ENCODE results near the gene GSDMA. TPM values are rescaled to one million over a fixed set of nuclear protein-coding genes. Genes with fewer than 3 reads are reported as not detected.

The GSDMA gene
- total and polyA plus RNA-seq, 9 of the 15 experiments (the other 6 are each of a cell fraction or from before 2014, with no cell fraction given): 0.04 to 0.13 (median 0.07) TPM; not detected in 2

DNA sequence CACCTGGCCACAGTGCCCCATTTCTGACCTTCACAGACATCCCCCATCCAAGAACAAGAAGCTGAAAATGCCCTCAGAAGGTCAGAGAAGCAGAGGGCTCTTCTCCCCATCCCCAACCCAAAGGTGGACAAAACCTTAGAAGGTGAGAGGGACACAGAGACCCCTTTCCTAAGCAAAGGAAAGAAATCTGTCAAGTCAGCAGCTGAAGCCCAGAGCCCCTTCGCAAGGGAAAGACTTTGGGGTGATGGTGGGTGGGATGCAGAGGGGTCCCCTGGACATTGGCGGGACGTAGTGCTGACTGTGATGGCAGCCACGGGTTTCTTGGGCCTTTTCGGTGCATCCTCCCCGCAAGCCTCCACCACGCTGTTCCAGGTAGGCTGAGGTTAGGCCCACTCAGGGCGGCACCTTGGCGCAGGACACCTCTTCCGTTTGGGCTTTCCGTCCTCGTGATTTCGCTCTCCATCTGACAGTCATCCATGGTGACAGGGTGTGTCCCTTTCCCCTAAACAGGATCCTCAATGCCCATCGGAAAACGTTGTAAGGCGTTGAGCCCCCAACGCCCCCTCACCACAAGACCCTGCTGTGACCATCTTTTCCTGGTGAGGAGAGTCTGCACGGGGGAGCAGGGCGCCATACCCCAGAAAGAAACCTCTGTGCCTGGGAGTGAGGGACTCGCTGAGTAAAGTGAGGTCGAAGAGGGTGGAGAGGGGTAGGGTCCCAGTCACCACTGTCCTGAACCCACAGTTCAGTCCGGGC lies 10.7 kb upstream of the GSDMA start (continued):
- TF ChIP-seq CEBPG (CRISPR knock-in tag; IDR thresholded peaks at IDR 0.05) (0 out of 2 replicates have a peak, but pooled peaks have one; percentile 35), CEBPG (tag; conservative IDR thresholded peaks at IDR 0.05 in 1 of 2, IDR thresholded peaks at IDR 0.05 in 1 of 2) (no peak), ZNF165 (CRISPR knock-in tag; IDR thresholded peaks at IDR 0.05; ENCODE audit: borderline replicate concordance) (no peak)

DNA sequence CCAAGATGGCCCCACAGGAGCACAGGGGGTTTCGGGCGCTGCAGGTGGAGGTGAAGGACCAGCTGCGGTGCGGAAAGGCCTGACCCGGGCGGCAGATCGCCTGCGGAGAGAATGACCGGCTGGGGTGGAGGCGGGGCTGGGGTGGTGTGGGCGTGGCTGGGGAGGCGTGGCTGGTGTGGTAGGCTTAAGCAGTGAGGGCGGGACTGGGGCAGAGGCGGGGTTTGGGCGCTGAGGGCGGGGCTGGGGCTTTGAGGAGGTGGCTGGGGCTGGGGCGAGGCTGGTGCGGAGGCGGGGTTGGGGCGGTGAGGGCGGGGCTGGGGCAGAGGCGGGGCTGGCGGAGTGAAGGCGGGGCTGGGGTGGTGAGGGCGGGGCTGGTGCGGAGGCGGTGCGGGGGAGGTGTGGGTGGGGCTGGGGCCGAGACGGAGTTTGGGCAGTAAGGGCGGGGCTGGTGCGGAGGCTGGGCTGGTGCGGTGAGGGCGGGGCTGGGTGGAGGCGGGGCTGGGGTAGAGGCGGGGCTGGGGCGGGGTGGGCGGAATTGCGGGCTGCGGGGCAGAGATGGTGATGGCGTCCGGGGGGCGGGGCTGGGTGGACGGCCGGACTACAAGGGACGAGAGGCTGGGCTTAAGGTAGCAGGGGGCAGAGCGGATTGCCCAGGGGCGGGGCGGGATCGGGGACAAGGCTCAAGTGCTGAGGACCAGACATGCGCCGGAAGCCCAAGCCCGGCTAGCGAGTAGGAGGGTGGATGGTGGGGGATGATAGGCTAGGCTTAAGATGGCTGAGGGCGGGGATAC lies 9.9 kb upstream of the GSDMA start:
- Histone ChIP-seq H3K4me3 (peak overlapping the region; percentile 41), H3K9me1 (ENCODE audit: control insufficient read depth, insufficient read depth, low read length) (no peaks in the 10 kb centered on the region), H3K27ac (ENCODE audit: extremely low read depth, low read depth, low read length) (peak overlapping the region; percentile 51; the same call in 1 of the 3 replicates), H3K4me2 (ENCODE audit: insufficient read depth, low read length) (peak overlapping the region; percentile 92), H3K27me3 (ENCODE audit: control insufficient read depth in 2 of 2, insufficient read depth in 2 of 2, low read length in 2 of 2) (no peaks in the 10 kb centered on the region), H2AFZ (ENCODE audit: low read depth, low read length) (peak overlapping the region; percentile 100), H3K36me3 (ENCODE audit: control insufficient read depth, insufficient read depth, low read length) (no peaks in the 10 kb centered on the region), H3K79me2 (ENCODE audit: control insufficient read depth, insufficient read depth, low read length) (no peaks in the 10 kb centered on the region), H4K20me1 (replicated peaks; ENCODE audit: control insufficient read depth, insufficient read depth, low read length) (no peaks in the 10 kb centered on the region), H3K4me1 (replicated peaks in 1 of 2; ENCODE audit: control insufficient read depth in 2 of 2, insufficient read depth in 2 of 2, low read length in 2 of 2) (peaks cover 13 to 18% of the 10 kb centered on the region in 2 experiments; a peak in 4 of 5 replicates), H3K9ac (ENCODE audit: insufficient read depth in 1 of 2, low read depth in 2 of 2, low read length in 2 of 2) (peak overlapping the region; percentile 51 to 92; a peak in 3 of 4 replicates), H3K9me3 (replicated peaks; ENCODE audit: control insufficient read depth, insufficient read depth, low read depth, low read length) (no peaks in the 10 kb centered on the region)
- DNase-seq (ENCODE audit: extremely low read depth in 1 of 4, low spot score in 3 of 4): peak; percentile 97 to 99 (median 98)
- intact Hi-C loops (cut with micrococcal nuclease) (loop anchor here (2.0 kb wide), 1 partner anchor 26 kb away; the partner anchor contains the start of genes LRRC3C and ORMDL3), in situ Hi-C loops (cut with MboI) (no loop called here)
- BruUV-seq (replicated peaks): no TSS peak
- POLR2A ChIA-PET: interaction anchor here (0.6 to 1.0 kb wide), 2 partner anchors 35 to 53 kb away, joined by 3 read pairs; no protein-coding TSS in a partner anchor
- WGBS (ENCODE audit: insufficient coverage, low coverage, missing lambda C conversion rate): 1% methylated on average over 15 of the region's 55 CpGs
- CTCF ChIA-PET (ENCODE audit: low intra/inter-chr PET ratio): no interaction called here
- FAIRE-seq: peak; percentile 91
- peak; percentile 97 for ATAC-seq
- TF ChIP-seq NRF1 (conservative IDR thresholded peaks at IDR 0.05 in 1 of 2, IDR thresholded peaks at IDR 0.05 in 1 of 2) (peak; percentile 85 to 87), CREM (IDR thresholded peaks at IDR 0.05; ENCODE audit: low read depth) (peak; percentile 44; the same call in 1 of the 2 replicates), POLR2A (conservative IDR thresholded peaks at IDR 0.05) (no peak; the same call in none of the 2 replicates), CREB1 (IDR thresholded peaks at IDR 0.05) (peak; percentile 10; the same call in 1 of the 2 replicates), CREB1 (CRISPR knock-in tag; IDR thresholded peaks at IDR 0.05) (no peak), NEUROD1 (IDR thresholded peaks at IDR 0.05; ENCODE audit: borderline replicate concordance, low read depth, low read length, partially characterized antibody) (no peak), SIN3A (IDR thresholded peaks at IDR 0.05; ENCODE audit: borderline replicate concordance in 2 of 2, control insufficient read depth in 1 of 2, low read depth in 2 of 2, low read length in 2 of 2) (0 out of 4 replicates have a peak, but pooled peaks of 1 of the 2 experiments have one; percentile 44), ZBTB17 (CRISPR knock-in tag; IDR thresholded peaks at IDR 0.05) (0 out of 2 replicates have a peak, but pooled peaks have one; percentile 33), GATA2 (CRISPR knock-in tag; IDR thresholded peaks at IDR 0.05) (no peak), MYC (IDR thresholded peaks at IDR 0.05; ENCODE audit: low read depth, low read length) (peak; percentile 18), MYC (CRISPR knock-in tag; IDR thresholded peaks at IDR 0.05; ENCODE audit: borderline replicate concordance, low read depth) (no peak), CXXC5 (CRISPR knock-in tag; IDR thresholded peaks at IDR 0.05) (peak; percentile 15; the same call in 1 of the 2 replicates), POLR2G (IDR thresholded peaks at IDR 0.05; ENCODE audit: low read depth, low read length) (peak; percentile 67), SUPT5H (IDR thresholded peaks at IDR 0.05) (peak; percentile 56; the same call in 1 of the 2 replicates), DIDO1 (tag; IDR thresholded peaks at IDR 0.05; ENCODE audit: low read depth) (no peak), SLC30A9 (CRISPR knock-in tag; IDR thresholded peaks at IDR 0.05) (no peak), ZBTB7A (IDR thresholded peaks at IDR 0.05; ENCODE audit: borderline replicate concordance, control insufficient read depth, low read depth, low read length) (peak; percentile 54; the same call in 1 of the 2 replicates), HCFC1 (IDR thresholded peaks at IDR 0.05; ENCODE audit: low read depth, low read length) (peak; percentile 35; the same call in 1 of the 2 replicates)

All from K562 (cell line).